GM12872 (cell line): ENCODE data around the gene TIMP2.

ENCODE experiments used
- TF ChIP-seq, protein P1 (sequence below): IDR thresholded peaks from 3 replicates; pipeline ENCODE4 v1.5.1; 2011; ENCODE audit warnings: low read depth, mild to moderate bottlenecking, low read length, moderate library complexity; ENCODE audit not compliant: insufficient read depth

The TIMP2 gene

GRCh38 chr17:78934681-78935418, 9.7 kb upstream of the TIMP2 start:
- TF ChIP-seq, protein P1, sequence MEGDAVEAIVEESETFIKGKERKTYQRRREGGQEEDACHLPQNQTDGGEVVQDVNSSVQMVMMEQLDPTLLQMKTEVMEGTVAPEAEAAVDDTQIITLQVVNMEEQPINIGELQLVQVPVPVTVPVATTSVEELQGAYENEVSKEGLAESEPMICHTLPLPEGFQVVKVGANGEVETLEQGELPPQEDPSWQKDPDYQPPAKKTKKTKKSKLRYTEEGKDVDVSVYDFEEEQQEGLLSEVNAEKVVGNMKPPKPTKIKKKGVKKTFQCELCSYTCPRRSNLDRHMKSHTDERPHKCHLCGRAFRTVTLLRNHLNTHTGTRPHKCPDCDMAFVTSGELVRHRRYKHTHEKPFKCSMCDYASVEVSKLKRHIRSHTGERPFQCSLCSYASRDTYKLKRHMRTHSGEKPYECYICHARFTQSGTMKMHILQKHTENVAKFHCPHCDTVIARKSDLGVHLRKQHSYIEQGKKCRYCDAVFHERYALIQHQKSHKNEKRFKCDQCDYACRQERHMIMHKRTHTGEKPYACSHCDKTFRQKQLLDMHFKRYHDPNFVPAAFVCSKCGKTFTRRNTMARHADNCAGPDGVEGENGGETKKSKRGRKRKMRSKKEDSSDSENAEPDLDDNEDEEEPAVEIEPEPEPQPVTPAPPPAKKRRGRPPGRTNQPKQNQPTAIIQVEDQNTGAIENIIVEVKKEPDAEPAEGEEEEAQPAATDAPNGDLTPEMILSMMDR, result no peak

DNA sequence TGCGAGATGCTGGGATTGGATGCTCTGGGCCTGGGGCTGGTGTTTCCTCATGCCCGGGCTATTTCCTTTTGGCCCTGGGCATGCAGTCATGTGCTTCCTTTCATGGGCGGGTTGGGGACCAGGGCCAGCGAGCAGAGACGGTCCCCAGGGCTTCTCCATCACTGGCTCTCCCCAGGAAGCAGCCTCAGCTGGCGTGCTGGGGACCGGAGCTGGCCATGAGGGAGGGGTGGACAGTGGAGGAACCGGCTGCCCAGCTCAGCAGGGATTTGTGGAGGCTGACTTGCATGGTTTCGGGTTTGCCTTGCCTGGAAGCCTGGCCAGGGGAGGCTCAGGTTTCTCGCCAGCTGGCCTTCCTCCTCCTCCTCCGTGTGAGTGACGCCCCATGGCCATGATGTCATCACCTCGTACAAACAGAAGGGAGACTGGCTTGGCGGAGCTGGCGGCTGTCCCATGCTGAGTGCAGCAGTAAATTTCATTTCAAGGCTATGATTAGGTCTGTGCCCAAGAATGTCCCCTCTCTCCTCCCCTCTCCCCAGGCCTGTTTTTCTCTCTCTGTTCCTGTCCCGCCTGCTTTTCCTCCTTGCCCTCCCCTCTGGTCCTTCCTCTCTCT, 8.9 kb upstream of the TIMP2 start:
- TF ChIP-seq, protein P1, result no peak

DNA sequence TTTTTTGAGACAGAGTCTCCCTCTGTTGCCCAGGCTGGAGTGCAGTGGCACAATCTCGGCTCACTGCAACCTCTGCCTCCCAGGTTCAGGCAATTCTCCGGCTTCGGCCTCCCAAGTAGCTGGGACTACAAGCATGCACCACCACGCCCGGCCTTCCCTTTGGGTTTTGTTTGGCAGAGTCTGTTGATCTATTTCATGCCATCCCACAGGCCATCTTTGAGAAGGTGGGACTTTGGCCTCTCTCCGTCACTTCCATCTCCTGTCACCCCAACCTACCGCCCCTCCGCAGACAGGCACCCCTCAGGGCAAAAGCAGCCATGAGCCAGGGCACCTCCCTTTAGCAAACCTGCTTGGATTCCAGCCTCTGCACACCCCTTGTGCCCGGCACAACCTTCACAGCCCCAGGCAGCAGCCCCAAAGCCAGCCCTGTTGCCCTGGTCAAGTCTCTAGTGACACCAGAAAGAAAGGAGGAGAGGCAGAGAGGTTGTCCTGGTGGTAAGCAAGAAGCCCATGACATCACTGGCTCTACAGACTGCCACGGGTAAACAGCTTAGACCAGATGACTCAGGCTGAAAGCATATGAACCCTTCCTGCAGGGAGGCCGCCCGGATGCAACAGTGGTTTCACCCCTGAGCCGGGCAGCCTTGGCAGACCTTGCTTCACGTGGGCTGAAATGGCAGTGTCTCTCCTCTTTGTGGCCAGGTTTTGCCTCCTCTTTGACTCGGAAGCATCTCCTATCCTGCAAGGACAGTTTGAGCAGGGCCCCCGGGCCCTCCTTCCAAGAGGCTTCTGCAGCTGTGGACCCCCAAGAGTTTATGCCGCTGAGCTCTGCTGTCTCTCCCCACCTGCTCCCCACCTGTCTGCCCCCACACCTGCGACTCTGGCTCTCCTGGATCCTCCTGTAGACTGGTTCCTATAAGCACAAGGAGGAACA, 8.1 kb upstream of the TIMP2 start:
- TF ChIP-seq, protein P1, result no peak

DNA sequence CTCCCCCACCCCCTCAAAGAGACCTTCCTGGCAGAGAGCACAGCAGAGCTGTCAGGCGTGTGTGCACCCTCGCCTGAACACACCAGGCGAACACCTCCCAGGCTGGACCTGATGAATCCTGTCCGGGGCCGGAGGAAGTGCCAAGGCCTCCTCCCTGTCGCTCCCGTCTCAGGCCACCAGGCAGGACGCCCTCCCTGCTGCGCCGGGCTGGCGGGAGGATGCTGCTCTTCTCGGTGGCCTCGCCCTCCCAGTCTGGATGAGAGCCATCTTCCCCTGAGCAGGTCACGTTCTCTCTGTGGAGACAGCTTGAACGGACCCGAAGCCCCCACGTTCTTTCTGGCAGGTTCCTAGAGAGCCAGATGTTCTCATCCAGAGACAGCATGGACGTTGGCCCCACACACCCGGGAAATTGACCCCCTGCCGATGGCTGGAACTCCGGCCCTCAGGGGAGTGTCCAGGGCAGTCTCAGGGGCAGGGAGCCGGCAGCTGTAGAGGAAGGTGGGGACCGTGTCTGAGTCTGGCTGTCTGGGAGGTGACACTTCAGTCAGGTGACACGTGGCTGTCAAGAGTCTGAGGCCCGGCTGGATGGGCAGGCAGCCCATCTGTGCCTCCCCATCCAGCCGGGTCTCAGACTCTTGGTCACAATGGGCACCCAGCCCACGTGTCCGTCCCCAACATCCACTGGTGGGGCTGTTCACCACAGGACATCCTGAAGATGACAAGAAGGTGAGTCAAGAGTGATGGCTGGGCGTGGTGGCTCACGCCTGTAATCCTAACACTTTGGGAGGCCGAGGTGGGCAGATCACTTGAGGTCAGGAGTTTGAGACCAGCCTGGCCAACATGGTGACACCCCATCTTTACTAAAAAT, 5.0 kb upstream of the TIMP2 start:
- TF ChIP-seq, protein P1, result no peak

GRCh38 chr17:78925662-78926555, 722 bp upstream of the TIMP2 start:
- TF ChIP-seq, protein P1, result no peak

DNA sequence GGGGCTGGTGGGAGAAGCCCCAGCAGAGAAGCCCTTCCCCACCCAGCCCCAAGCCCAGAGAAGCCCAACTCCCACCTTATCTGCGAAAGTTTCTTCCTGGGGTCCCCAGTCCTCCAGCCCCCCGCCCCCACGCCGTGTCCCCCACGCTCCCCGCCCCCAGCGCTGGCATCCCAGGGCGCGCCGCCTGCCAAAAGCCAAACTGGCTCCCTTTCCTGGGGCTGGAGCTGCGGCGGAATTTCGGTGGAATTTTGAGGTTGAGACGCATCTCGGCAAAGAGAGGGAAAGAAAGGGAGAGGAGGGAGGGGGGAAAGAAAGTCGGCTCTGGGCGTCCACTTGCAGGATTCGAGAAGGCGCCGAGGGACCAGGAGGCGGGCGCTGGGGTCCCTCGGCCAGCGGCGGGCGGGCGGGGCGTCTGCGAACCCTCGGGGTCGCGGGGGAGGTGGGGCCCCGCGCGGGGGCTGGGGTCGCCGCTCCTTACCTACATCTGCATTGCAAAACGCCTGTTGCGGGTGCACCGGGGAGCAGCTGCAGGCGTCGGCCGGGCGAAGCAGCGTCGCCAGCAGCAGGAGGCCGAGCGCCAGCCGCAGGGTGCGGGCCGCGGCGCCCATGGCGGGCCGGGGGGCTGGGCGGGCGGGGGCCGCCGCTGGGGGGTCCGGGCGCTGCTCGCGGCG, 571 bp downstream of the TIMP2 start:
- TF ChIP-seq, protein P1, result no peak
